H1 (cell line): ENCODE data around the gene PRKN. TPM values are rescaled to one million over a fixed set of nuclear protein-coding genes. Genes with fewer than 3 reads are reported as not detected.

Experiments used
- polyA plus RNA-seq, 7 experiments: library from polyadenylated mRNA; depleted of rRNA in 3 of 7; stranded (reverse) in 5 of 7; unstranded in 2 of 7; fragments of >200 nt in 5 of 7; fragments of 200-250 nt in 2 of 7; gene quantifications; 1 replicate in 5 of 7; 2 replicates in 1 of 7; 4 replicates in 1 of 7; pipeline versions ENCODE4 v1.2.1 to v1.2.3, GENCODE V29; 2011 to 2013; ENCODE audit warnings: missing spikeins in 2 of 7, mixed read lengths in 2 of 7
- total RNA-seq: library from RNA; stranded (reverse); fragmentation: NEBNext Ultra II Directional; extraction: Animal tissue kit (Norgen Biotek cat#: 25700); gene quantifications from 2 replicates; pipeline ENCODE4 v1.2.1, GENCODE V29; 2021
- TF ChIP-seq, protein P1 (sequence below): fragments of 300-600 bp; sonication (generic); IDR thresholded peaks from 2 replicates; pipeline ENCODE4 v1.7.1; 2012; ENCODE audit warnings: low read length, moderate library complexity, mild to moderate bottlenecking, inconsistent platforms; ENCODE audit not compliant: insufficient replicate concordance

Gene PRKN
- total and polyA plus RNA-seq, 2 of the 8 experiments (the other 6 are each of a cell fraction or from before 2014, with no cell fraction given), result 0.13 to 0.29 TPM

DNA sequence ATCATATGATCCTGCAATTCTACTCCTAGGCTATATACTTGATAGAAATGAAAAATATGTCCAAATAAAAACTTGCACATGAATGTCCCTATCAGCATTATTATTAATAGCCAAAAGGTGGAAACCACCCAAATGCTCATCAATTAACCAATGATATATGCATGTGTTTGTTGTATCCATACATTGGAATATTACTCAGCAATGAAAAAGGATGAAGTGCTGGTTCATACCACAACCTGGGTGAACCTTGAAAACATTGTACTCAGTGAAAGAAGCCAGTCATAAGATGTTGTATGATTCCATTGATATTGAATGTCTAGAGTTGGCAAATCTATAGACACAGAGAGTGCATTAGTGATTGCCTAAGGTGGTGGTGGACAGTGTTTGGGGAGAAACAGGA lies 267.6 kb downstream of the PRKN start (continued):
- TF ChIP-seq, protein P1, sequence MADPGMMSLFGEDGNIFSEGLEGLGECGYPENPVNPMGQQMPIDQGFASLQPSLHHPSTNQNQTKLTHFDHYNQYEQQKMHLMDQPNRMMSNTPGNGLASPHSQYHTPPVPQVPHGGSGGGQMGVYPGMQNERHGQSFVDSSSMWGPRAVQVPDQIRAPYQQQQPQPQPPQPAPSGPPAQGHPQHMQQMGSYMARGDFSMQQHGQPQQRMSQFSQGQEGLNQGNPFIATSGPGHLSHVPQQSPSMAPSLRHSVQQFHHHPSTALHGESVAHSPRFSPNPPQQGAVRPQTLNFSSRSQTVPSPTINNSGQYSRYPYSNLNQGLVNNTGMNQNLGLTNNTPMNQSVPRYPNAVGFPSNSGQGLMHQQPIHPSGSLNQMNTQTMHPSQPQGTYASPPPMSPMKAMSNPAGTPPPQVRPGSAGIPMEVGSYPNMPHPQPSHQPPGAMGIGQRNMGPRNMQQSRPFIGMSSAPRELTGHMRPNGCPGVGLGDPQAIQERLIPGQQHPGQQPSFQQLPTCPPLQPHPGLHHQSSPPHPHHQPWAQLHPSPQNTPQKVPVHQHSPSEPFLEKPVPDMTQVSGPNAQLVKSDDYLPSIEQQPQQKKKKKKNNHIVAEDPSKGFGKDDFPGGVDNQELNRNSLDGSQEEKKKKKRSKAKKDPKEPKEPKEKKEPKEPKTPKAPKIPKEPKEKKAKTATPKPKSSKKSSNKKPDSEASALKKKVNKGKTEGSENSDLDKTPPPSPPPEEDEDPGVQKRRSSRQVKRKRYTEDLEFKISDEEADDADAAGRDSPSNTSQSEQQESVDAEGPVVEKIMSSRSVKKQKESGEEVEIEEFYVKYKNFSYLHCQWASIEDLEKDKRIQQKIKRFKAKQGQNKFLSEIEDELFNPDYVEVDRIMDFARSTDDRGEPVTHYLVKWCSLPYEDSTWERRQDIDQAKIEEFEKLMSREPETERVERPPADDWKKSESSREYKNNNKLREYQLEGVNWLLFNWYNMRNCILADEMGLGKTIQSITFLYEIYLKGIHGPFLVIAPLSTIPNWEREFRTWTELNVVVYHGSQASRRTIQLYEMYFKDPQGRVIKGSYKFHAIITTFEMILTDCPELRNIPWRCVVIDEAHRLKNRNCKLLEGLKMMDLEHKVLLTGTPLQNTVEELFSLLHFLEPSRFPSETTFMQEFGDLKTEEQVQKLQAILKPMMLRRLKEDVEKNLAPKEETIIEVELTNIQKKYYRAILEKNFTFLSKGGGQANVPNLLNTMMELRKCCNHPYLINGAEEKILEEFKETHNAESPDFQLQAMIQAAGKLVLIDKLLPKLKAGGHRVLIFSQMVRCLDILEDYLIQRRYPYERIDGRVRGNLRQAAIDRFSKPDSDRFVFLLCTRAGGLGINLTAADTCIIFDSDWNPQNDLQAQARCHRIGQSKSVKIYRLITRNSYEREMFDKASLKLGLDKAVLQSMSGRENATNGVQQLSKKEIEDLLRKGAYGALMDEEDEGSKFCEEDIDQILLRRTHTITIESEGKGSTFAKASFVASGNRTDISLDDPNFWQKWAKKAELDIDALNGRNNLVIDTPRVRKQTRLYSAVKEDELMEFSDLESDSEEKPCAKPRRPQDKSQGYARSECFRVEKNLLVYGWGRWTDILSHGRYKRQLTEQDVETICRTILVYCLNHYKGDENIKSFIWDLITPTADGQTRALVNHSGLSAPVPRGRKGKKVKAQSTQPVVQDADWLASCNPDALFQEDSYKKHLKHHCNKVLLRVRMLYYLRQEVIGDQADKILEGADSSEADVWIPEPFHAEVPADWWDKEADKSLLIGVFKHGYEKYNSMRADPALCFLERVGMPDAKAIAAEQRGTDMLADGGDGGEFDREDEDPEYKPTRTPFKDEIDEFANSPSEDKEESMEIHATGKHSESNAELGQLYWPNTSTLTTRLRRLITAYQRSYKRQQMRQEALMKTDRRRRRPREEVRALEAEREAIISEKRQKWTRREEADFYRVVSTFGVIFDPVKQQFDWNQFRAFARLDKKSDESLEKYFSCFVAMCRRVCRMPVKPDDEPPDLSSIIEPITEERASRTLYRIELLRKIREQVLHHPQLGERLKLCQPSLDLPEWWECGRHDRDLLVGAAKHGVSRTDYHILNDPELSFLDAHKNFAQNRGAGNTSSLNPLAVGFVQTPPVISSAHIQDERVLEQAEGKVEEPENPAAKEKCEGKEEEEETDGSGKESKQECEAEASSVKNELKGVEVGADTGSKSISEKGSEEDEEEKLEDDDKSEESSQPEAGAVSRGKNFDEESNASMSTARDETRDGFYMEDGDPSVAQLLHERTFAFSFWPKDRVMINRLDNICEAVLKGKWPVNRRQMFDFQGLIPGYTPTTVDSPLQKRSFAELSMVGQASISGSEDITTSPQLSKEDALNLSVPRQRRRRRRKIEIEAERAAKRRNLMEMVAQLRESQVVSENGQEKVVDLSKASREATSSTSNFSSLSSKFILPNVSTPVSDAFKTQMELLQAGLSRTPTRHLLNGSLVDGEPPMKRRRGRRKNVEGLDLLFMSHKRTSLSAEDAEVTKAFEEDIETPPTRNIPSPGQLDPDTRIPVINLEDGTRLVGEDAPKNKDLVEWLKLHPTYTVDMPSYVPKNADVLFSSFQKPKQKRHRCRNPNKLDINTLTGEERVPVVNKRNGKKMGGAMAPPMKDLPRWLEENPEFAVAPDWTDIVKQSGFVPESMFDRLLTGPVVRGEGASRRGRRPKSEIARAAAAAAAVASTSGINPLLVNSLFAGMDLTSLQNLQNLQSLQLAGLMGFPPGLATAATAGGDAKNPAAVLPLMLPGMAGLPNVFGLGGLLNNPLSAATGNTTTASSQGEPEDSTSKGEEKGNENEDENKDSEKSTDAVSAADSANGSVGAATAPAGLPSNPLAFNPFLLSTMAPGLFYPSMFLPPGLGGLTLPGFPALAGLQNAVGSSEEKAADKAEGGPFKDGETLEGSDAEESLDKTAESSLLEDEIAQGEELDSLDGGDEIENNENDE, result no peak
- TF ChIP-seq, all 59 proteins: peak for 1
